HG03097 (cell line): ENCODE data around the gene FGD5.

Experiments used
- ATAC-seq: cut with Tn5 transposase; IDR thresholded peaks from one replicate; pipeline ENCODE4 v1.9.1; 2021; ENCODE audit not compliant: unreplicated experiment, low FRiP score

Gene FGD5

GRCh38 chr3:14920536-14920935, 101.8 kb downstream of the FGD5 start:
- ATAC-seq: no peak

- ATAC-seq: peak; percentile 73
These were observed 102.4 kb downstream of the FGD5 start for GRCh38 chr3:14921034-14921616.

DNA sequence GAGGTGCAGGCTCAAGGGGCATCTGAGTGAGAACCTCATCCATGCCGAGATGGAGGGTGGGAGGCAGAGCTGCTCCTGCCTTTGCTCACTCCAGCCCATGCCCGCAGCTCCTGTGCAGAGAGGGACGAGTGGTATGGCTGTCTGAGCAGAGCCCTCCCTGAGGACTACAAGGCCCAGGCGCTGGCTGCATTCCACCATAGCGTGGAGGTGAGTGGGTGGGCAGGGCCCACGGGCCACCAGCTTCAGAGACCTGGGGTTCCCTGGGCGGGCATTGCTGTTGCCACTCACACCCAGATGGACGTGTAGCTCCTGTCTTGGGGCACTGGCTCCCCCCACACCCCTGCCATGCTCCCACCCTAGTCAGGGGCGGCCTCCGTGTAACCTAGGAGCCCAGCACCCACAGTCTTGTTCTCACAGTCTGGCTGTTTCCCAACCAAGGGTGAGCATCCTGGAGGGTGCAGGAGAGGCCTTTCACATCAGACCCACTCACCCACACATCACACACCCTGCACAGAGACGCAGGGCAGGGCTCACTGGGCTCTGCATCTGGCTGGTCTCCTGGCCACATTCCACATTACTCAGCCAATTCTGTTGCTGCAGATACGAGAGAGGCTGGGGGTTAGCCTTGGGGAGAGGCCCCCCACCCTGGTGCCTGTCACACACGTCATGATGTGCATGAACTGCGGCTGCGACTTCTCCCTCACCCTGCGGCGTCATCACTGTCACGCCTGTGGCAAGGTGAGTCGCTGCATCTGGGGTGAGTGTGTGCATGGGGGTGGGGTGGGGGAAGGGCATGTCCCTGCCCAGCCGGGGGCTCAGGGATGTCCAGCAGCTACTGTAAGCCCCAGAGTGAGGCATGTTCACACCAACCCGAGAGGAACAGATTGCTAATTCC, 103.3 kb downstream of the FGD5 start:
- no peak for ATAC-seq

DNA sequence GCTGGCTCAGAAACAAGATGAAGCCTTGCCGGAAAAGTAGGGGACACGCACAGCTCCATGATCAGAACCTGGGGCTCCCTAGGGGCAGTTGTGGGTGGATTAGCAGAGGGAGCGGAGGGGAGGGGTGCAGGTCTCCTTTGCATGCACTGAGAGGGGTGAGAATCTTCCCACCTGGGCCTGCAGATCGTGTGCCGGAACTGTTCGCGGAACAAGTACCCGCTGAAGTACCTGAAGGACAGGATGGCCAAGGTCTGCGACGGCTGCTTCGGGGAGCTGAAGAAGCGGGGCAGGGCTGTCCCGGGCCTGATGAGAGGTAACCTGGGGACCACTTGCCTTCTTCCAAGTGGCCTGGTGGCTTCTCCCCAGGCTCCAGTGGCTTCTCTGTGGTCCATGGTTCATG, 104.1 kb downstream of the FGD5 start:
- no peak for ATAC-seq

GRCh38 chr3:14923476-14923875, 104.7 kb downstream of the FGD5 start:
- ATAC-seq: no peak

DNA sequence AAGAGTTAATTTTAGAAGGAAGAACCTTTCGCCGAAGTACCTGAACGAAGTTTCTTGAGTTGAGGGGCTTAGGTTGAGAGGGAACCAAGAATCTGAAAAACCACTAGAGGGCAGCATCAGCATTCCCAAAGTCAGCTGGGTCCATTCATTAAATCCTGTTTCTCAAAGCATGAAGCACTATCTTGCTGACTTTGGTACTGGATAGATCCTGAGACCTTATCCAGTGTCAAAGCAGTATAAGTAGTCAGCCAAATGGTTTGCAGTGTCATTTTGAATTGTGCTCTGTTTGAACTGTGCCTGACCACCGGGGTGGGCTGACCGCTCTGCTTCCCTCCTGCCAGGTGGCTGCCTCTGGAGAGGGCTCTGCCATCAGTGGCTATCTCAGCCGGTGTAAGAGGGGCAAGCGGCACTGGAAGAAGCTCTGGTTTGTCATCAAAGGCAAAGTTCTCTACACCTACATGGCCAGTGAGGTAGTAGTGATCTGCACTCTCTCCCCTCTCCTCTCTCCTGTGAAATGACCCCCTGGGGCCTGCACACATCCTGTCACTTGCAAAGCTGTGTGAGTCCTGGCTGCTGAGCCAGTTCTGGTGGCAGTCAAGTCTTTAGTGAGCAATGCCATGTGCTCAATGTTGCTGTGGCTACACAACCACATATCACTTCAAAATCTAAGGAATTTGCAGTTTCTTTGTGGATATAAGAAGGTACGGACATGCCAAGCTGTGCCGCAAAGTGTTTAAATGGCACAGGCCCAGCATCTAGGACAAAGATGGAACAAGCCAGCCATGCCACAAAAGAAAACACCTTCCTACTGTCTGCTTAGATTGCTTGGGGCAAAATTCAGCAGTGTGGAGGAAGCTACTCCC, 107.2 kb downstream of the FGD5 start:
- no peak for ATAC-seq

- no peak for ATAC-seq
These were observed 107.8 kb downstream of the FGD5 start for GRCh38 chr3:14926592-14926991.

- ATAC-seq: no peak
These were observed 108.5 kb downstream of the FGD5 start for GRCh38 chr3:14927308-14927707.

- no peak for ATAC-seq
These were observed 110.7 kb downstream of the FGD5 start for GRCh38 chr3:14929310-14930074.

DNA sequence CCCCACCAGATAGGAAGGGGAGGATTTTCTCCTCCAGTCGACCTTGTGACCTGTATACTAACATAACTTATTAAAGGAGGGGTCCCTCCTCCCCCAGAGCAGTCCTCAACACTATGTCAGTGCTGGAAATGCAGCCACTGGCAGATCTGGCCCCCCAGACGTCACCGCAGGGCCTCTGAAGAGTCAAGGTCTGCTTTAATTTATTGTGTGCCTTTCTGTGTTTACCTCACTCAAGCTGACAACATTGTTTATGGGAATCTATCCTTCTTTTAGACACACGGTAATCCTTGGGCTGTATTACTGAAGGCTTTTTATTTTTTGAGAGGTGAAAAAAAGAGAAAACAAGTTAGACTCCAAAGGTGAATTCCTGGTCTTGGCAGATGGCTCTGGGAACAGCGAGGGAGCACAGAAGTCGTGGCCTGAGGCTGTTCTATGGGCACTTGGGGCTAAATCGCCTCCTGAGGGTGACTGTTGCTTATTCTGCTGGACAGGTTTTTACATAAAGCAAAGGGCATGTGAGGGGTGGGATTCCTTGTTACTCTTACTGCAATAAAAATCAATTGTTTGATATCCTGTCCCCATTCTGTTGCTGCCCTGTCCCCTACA, 115.2 kb downstream of the FGD5 start:
- no peak for ATAC-seq

- no peak for ATAC-seq
These were observed 117.0 kb downstream of the FGD5 start for GRCh38 chr3:14935592-14936345.

- no peak for ATAC-seq
These were observed 120.2 kb downstream of the FGD5 start for GRCh38 chr3:14938954-14939353.

DNA sequence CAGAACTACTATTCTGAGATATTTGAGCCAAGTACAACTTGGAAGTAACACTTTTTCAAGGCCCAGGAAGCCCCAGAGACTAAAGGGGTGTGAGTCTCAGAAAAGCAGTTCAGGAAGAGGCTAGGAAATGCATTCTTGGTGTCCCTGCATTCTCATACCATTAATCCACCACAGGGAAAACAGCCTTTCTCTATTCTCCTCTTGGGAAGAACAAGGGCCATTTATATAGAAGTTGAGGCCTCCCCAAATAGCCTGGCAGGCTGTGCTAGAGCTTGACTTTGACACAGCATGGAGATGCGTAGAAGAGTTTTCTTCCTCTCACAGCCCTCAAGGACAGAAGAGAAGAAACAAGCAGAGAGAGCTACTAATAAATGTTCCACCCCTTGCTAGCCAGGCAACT, 123.1 kb downstream of the FGD5 start:
- ATAC-seq: no peak

- no peak for ATAC-seq
These were observed 124.3 kb downstream of the FGD5 start for GRCh38 chr3:14943042-14943441.

GRCh38 chr3:14946236-14946635, 127.5 kb downstream of the FGD5 start:
- ATAC-seq: no peak

- no peak for ATAC-seq
These were observed 128.0 kb downstream of the FGD5 start for GRCh38 chr3:14946739-14947099.

DNA sequence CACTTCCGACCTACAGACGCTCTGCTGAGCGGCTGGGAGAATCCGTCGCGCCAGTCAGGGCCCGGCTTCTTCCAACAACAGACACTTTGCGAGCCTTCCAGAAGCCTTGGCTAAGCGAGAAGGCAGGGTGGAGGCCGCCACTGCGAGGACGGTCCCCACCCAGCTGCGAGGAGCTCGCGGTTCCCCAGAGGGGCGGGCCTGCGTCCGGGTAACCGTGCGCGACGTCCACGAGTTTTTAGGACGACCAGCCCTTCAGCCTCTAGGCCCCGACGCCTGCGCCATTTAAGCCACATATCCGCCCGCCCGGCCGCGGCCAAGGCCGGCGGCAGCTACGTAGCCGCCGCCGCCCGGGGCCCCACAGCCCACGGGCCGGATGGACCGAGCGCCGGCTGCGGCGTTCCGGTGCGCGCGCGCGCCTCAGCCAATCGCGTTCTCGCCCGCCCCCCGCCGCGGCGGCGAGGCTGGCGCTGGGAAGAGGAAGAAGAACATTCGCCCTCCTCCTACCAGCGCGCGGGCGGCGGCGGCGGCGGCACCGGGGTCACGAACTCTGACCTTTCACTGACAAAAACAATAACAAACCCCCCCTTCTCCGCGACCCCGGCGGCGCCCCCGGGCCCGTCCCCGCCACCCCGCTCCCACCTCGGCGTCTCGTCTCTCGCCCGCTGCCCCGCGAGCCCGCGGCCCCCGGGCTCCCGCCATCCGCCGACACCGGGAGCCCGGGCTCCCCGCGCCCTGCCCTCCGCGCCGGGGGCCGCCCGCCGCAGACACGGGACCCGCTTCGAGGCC, 128.5 kb downstream of the FGD5 start, which contains the start of gene NR2C2:
NR2C2 (plus strand) TSS at position 484 of the 786 bp plus-strand sequence. CDS start 56,332 bp downstream, outside the sequence.
- ATAC-seq: peak; percentile 42

DNA sequence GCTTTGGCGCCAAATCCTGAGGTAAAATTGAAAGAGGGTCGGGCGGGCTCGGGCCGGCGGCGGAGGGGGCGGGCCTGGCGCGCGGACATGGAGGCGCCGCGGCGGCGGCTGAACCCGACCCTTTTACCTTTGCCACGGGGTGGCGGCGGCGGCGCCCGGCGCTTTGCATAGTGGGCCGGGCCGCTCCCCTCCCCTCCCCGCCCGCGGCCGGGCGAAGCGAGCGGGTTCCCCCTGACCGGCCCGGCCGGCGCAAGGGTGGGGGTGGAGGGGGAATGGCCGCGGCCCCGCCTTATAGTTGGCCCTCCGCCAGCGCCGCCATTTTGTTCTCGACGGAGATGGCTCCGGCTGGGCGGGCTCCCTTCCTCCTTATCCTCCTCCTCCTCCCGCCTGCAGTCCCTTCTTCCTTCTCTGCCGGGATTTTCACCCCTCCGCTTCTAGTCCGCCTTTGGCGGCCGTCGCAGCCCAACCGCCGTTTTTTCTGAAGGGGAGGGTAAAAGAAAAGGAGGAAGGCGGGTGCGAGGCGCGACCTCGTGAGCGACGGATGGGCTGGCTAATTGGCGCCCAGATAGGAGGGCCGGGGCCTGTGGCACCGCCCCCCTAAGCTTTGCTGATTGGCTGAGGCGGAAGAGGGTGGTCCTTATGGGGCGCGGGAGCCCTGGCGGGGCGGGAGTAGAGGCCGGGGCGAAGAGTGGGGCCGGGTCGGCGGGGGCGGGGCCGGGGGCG, 129.3 kb downstream of the FGD5 start:
- ATAC-seq: peak; percentile 84
